A673 (cell line): Measurements from ENCODE around the gene SDC4. TPM values are rescaled to one million over a fixed set of nuclear protein-coding genes. Genes with fewer than 3 reads are reported as not detected.

Experiments used
- Bru-seq: library from RNA; stranded (reverse); fragments of 400-500 nt; gene quantifications from one replicate; lab custom pipeline; 2021; lab: Mats Ljungman, UMichigan
- BruChase-seq, 2 experiments: library from RNA; stranded (reverse); fragments of 400-500 nt; gene quantifications; one replicate each; lab custom pipeline; 2021; lab: Mats Ljungman, UMichigan
- BruUV-seq: library from RNA; stranded (reverse); fragments of 400-500 nt; replicated peaks from 2 replicates; lab custom pipeline; 2021; lab: Mats Ljungman, UMichigan
- CTCF ChIA-PET: fragments of 300-600 bp; sonication (Branson Sonifier 250); formaldehyde crosslinking; loops from one replicate; lab custom pipeline; 2022; ENCODE audit warnings: antibody characterized with exemption; lab: Charles Lee
- POLR2A ChIA-PET: fragments of 300-600 bp; sonication (Branson Sonifier 250); formaldehyde crosslinking; loops from one replicate; lab custom pipeline; 2022; ENCODE audit warnings: antibody characterized with exemption; ENCODE audit not compliant: low non-redundant PET; lab: Charles Lee
- DNase-seq: peaks from one replicate; pipeline ENCODE4 v3.0.0-alpha.2; 2015; ENCODE audit warnings: low spot score
- H3K27ac ChIP-seq: fragments of 200-600 bp; sonication (generic); 2 replicates; pipeline ENCODE4 v1.5.1; 2016; ENCODE audit warnings: mixed run types, low read depth, mild to moderate bottlenecking, mixed read lengths, antibody characterized with exemption, low read length; ENCODE audit not compliant: poor library complexity, severe bottlenecking
- H3K27me3 ChIP-seq: fragments of 200-600 bp; sonication (generic); replicated peaks from 2 replicates; pipeline ENCODE4 v1.6.1; 2017; ENCODE audit warnings: mixed run types, low read depth, mild to moderate bottlenecking, mixed read lengths, antibody characterized with exemption, low read length; ENCODE audit not compliant: insufficient read depth, poor library complexity
- H3K36me3 ChIP-seq: fragments of 200-600 bp; sonication (generic); 2 replicates; pipeline ENCODE4 v1.6.1; 2016; ENCODE audit warnings: mixed run types, mild to moderate bottlenecking, mixed read lengths, antibody characterized with exemption, low read length; ENCODE audit not compliant: insufficient read depth, poor library complexity, severe bottlenecking
- H3K4me1 ChIP-seq: fragments of 200-600 bp; sonication (generic); 2 replicates; pipeline ENCODE4 v1.6.1; 2017; ENCODE audit warnings: mixed run types, mild to moderate bottlenecking, mixed read lengths, antibody characterized with exemption, low read length; ENCODE audit not compliant: insufficient read depth, poor library complexity, severe bottlenecking
- H3K4me3 ChIP-seq: fragments of 200-600 bp; sonication (generic); 2 replicates; pipeline ENCODE4 v1.5.1; 2016; ENCODE audit warnings: low read depth, mixed run types, mild to moderate bottlenecking, mixed read lengths, low read length; ENCODE audit not compliant: poor library complexity, severe bottlenecking
- H3K9me3 ChIP-seq: fragments of 200-600 bp; sonication (generic); 2 replicates; pipeline ENCODE4 v1.6.1; 2016; ENCODE audit warnings: mixed run types, low read depth, mild to moderate bottlenecking, mixed read lengths, antibody characterized with exemption, low read length; ENCODE audit not compliant: poor library complexity, severe bottlenecking
- CTCF ChIP-seq: fragments of 300-800, 200-600 bp; sonication (generic); conservative IDR thresholded peaks from 2 replicates; pipeline ENCODE4 v1.5.1; 2017; ENCODE audit warnings: low read depth, mild to moderate bottlenecking, antibody characterized with exemption, low read length, moderate library complexity, mixed read lengths
- EZH2 ChIP-seq: fragments of 200-600 bp; sonication (generic); IDR thresholded peaks from 2 replicates; pipeline ENCODE4 v1.6.1; 2017; ENCODE audit warnings: borderline replicate concordance, low read depth, mild to moderate bottlenecking, mixed read lengths, antibody characterized with exemption, low read length; ENCODE audit not compliant: poor library complexity, severe bottlenecking
- intact Hi-C: fragments of 100-400 bp; cut with micrococcal nuclease; formaldehyde crosslinking; loops from one replicate; pipeline ENCODE4 v1.10.0; 2022; ENCODE audit not compliant: unreplicated experiment
- long read RNA-seq: library from polyadenylated mRNA; stranded (forward); transcript quantifications from one replicate; pipeline ENCODE4 v2.0.0, GENCODE V29; 2022
- total RNA-seq: library from RNA; stranded (reverse); gene quantifications from 2 replicates; pipeline ENCODE4 v1.2.3, GENCODE V29; 2021

Gene SDC4
- total RNA-seq (14.8 and 16.3 TPM in 2 replicates), Bru-seq, nascent RNA (percentile 69 among the genes with signal in this experiment), BruChase-seq, experiment 1, labeled RNA remaining after a 2-hour chase (percentile 76 among the genes with signal in this experiment), BruChase-seq, experiment 2, labeled RNA remaining after a 6-hour chase (percentile 68 among the genes with signal in this experiment)
- long read RNA-seq, partial matches to known transcripts = 11 of 17 reads
- long read RNA-seq, other reads (novel, unspliced or antisense) = 3 of 17 reads

- DNase-seq = peak; percentile 64
Measured at GRCh38 chr20:45347936-45348778, at the start of gene SDC4. Gene SDC4, minus strand, starts transcription at chr20:45348424. Its CDS starts 40 bp downstream, at chr20:45348384.

DNA sequence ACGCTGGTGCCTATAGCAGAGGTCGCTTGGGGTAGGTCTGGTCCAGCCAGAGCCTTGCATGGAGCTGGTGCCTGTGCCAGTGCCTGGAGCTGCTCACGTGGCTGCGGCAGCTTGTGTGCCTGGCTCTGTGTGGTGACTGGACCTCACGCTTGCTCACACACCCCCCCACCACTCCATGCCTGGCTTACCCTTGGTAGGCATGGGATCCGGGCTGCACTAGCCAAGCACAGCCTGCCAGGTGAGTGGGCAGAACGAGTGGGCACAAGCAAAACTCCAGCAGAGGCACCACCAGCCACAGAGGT, 46.8 kb upstream of the SDC4 start:
- Histone ChIP-seq H3K27ac (no peak overlapping the region), H3K9me3 (no peaks in the 10 kb centered on the region), H3K4me1 (peaks cover 5% of the 10 kb centered on the region), H3K27me3 (no peaks in the 10 kb centered on the region), H3K4me3 (no peak overlapping the region), H3K36me3 (no peaks in the 10 kb centered on the region)
- TF ChIP-seq EZH2 (no peak), CTCF (no peak)
- ChIA-PET CTCF (no interaction called here), POLR2A (no interaction called here)
- no TSS peak for BruUV-seq
- no peak for DNase-seq
- intact Hi-C loops = no loop called here

More at GRCh38 chr20:45347936-45348778, at the start of gene SDC4:
- ChIA-PET CTCF (interaction anchor here (0.8 kb wide), 1 partner anchor 15 kb away, joined by 3 read pairs; the partner anchor contains the start of gene SYS1), POLR2A (no interaction called here)
- H3K4me1 ChIP-seq = peaks cover 47% of the 10 kb centered on the region
- no peaks in the 10 kb centered on the region for H3K9me3 ChIP-seq
- intact Hi-C loops = no loop called here
- peak within 1 kb of the TSS; percentile 85 for H3K27ac ChIP-seq
- H3K27me3 ChIP-seq = no peaks in the 10 kb centered on the region
- H3K36me3 ChIP-seq = no peaks in the 10 kb centered on the region
- no peak for TF ChIP-seq EZH2
- TF ChIP-seq CTCF = no peak
- BruUV-seq = no TSS peak
- peak within 1 kb of the TSS; percentile 65 for H3K4me3 ChIP-seq

GRCh38 chr20:45394221-45395113, 46.2 kb upstream of the SDC4 start:
- Histone ChIP-seq H3K9me3 (no peaks in the 10 kb centered on the region), H3K27ac (no peak overlapping the region), H3K4me1 (peaks cover 5% of the 10 kb centered on the region), H3K27me3 (no peaks in the 10 kb centered on the region), H3K36me3 (no peaks in the 10 kb centered on the region), H3K4me3 (no peak overlapping the region)
- ChIA-PET CTCF (no interaction called here), POLR2A (no interaction called here)
- no TSS peak for BruUV-seq
- no peak for TF ChIP-seq CTCF
- no peak for DNase-seq
- intact Hi-C loops = no loop called here
